ENCODE results near the gene CAMK2B.

CAMK2B gene

DNA sequence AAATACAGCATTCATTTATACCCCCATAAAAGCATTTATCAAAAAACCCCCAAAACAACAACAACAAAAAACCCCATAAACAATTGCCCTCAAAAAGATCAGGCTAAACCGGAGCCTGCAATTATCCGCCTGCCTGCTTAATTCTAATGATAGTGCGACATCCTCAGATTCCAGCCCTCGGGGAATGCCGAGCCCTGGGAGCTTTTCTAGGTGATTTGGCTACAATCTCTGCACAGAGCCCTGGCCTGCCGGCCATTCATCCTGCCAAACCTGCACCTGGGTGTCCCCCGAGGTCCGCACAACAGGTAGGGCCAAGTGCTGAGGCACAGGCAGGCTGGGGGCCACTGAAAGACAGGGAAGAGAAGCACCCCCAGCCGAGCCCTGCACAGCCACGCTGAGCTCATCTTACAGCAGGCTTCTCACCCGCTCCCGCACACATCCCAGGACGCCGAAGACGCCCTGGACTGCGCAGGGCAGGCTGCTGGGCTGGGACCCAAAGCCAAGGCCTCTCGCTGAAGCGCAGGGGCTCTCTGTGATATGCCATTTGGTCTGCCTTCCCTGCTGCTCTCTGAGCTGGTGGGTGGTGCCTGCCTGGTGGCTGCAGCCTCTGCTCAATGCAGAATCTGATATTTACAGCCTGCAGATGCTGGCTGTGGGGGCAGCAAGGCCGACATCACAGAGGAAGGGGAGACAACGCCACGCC, 57.5 kb downstream of the CAMK2B start:
- intact Hi-C loops (cut with DNase I) = no loop called here

DNA sequence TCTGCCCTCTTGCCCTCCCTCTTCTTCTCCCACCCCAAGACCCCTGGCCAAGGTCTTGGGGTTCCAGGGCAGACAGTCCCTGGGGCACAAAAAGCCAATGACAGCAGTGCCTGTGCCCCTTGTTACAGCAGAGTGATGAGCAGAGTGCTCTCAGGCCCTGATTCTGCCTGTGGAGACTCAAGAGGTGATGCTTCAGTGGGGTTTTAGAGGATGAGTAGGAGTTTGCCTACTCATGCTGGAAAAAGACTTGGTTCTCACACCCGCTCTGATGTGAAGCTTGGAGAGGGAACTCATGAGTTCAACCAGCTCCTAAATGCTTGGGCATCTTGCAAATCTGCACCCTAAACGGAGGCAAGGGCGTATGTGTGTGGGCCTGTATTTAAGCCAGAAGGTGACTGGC, 58.2 kb downstream of the CAMK2B start:
- intact Hi-C loops (cut with DNase I) = no loop called here
- peak in 1 of 42 donors; percentile 25 for DNase-seq

More for the DNA sequence above, 57.5 kb downstream of the CAMK2B start:
- DNase-seq = peak in 8 of 42 donors; percentile 30 to 72 (median 39)

- DNase-seq = no peak
- intact Hi-C loops (cut with DNase I) = no loop called here
Measured at GRCh38 chr7:44266526-44266925, 58.9 kb downstream of the CAMK2B start.

GRCh38 chr7:44265728-44266127, 59.7 kb downstream of the CAMK2B start:
- DNase-seq = no peak
- intact Hi-C loops (cut with DNase I) = no loop called here

DNA sequence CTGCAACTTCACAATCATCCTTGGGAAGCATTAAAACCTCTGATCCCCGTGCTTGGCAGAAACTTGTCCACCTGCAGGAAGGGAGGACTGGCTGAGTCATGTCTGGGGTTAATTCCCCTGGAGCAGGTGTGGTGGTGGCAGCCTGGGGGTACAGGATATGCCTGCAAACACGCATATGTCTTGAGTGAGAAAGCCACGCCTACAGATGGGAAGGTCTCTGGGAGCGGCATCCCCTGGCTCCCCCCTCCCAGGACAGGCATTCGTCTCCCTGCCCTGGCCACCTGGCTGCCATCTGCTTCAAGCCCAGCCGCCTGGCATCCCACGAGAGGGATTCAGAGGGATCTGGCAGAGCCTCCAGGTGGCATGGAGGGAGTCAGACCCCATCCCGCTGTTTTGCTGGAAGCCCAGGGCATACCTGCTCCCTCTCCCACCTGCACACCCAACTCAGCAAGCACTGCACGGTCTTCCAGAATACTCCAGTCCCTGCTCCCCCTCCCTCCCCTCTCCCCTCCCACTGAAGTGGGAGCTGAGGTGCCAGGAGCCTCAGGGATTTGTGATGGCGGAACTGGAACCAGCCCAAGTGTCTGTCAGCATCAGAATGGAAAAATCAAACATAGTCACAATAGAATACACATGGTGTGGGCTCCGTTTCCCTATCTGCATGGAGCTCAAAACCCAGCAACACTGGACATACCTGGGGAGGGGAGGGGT, 61.0 kb downstream of the CAMK2B start:
- peak in 39 of 42 donors; percentile 28 to 90 (median 62) for DNase-seq

GRCh38 chr7:44263326-44264082, 61.9 kb downstream of the CAMK2B start:
- intact Hi-C loops (cut with DNase I) = no loop called here
- DNase-seq = peak in 4 of 42 donors; percentile 25 to 61 (median 46)

More for the DNA sequence above, 61.0 kb downstream of the CAMK2B start:
- intact Hi-C loops (cut with DNase I) = no loop called here

DNA sequence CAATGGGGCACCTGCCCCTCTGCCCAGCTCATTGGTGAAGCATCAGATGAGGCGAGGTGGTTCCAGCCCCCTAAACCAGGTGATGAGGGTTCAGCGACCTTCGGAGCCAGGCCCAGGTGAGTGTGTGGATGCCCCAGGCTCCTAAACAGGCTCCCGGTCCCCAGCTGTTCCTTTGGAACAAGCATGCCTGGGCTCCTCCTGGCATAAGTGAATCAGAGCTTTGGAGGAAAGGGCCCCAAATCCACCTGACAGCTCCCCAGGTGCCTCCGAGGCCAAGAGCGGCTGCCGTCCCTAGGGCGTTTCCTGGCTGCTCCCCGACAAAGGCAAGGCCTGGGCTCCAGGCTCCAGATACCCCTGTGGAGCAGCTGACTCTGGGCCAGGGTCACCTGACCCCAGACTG, 63.4 kb downstream of the CAMK2B start:
- intact Hi-C loops (cut with DNase I) = no loop called here
- no peak for DNase-seq

DNA sequence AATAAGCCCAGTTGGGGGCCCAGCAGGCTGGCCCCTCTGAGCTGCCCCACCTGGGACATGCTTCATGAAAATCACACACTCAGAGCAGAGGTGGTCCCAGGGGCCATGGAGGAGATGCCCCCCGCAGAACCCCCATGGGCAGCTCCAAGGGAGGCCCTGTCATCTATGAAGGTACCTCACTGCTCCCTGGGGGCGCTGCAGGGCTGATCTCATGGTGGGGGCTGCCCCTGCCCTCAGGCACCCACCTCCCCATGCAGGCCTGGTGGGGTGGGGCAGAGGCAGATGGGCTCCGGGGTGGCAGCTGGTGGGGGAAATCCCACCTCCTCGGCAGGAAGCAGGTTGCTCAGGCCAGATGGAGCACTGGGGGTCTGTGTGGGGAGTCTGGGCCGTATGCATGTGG, 64.2 kb downstream of the CAMK2B start:
- intact Hi-C loops (cut with DNase I) = no loop called here
- no peak for DNase-seq

GRCh38 chr7:44259547-44260457, 65.6 kb downstream of the CAMK2B start:
- intact Hi-C loops (cut with DNase I) = no loop called here

DNA sequence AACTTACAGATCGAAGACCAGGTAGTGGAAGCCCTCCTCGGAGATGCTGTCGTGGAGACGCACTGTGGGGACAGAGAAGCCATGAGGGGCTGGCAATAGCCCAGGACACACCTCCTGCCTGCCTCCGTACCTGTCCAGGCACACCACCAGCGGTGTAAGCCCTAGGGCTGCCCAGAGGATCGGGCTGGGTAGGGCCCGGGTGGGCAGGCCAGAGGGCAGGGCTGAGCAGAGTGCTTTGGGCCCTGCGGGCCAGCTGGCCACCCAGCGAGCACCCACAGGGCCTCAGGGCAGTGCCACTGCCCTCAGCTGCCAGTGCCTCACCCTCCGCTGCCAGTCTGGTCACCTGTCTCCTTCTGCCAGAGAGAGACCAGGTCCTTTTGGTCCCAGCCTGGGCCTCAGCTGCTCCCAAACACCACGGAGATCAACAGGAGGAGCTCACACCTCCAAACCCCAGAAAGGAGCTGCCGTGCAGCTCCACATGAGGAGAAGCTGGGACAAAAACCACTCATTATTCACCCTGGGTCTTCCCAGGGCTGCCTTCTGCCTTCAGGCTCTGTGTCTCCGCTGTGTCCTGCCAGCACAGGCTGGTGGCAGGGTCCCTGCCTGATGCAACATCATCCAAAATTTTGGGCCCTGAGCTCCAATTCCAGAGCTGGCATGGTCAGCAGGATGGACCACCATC, 66.4 kb downstream of the CAMK2B start:
- intact Hi-C loops (cut with DNase I) = no loop called here
- no peak for DNase-seq

More at GRCh38 chr7:44259547-44260457, 65.6 kb downstream of the CAMK2B start:
- peak in 11 of 42 donors; percentile 28 to 73 (median 51) for DNase-seq

DNA sequence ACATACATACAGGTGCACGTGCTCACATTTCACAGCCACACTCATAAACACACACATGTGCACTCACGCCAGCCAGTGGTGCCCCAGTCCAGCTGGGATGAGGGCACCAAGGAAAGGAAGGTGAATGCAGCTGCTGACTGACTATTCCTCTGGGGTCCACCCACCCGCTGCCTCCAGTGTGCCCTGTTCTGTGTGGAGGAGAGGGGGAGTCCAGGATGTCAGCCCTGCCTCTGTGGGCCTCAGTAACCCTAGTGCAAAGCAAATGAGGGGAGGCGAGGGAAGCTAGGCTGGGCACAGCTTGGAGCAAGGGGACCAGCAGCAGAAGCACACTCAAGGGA, 67.0 kb downstream of the CAMK2B start:
- intact Hi-C loops (cut with DNase I) = no loop called here
- peak in 17 of 42 donors; percentile 19 to 78 (median 56) for DNase-seq

DNA sequence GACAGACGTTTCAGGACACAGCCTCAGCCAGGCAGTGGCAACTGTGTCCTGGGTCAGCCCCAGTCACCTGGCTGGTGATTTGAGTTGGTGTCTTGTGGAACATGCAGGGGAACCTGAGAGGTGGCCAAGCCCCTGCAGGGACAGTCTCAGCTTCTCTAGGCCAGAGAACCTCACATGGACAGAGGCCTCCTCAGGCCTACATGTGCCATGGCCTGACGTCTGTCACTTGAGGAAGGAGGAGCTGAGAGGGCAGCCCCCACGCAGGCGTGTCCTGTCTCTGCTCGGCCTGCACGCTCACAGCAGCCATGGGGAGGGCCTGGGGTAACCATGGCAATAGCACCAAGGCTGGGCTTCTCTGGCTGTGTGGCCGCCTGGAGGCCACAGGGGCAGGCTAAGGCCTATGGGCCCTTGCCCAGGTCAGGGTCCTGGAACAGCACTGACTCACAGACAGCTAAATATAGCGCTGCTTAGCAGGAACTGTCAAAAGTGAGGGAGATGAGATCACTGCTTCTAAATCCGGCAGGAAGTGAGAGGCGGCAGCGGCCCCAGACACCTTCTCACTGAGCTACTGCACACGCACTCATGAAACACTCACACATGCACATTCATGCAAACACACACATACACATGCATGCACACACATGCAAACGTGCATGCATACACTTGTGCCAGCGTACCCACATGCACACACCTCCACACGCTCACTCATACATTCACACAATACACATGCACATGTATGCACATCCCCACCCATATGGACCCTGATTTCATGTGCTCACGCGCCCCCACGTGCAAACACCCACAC, 67.6 kb downstream of the CAMK2B start:
- intact Hi-C loops (cut with DNase I) = no loop called here
- DNase-seq = peak in 39 of 42 donors; percentile 48 to 96 (median 75)

DNA sequence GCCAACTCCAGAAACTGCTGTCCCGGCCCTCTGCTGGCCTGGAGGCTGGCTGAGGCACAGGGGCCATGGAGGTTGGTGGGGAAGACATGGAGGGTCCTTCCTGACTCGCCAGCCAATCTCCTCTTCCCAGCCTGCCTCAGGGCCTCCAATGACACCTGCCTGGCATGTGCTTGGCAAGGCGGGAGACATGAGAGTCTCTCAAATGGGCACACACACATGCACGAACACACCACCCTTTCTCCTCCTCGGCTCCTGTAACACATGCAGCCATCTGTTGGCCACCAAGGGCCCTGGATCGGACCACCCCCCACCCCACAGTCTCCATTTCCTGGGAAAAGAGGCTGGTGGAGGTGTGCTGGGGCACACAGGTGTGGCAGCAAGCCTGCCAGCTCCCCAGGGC, 68.2 kb downstream of the CAMK2B start:
- DNase-seq = no peak
- intact Hi-C loops (cut with DNase I) = no loop called here

GRCh38 chr7:44256459-44256858, 68.9 kb downstream of the CAMK2B start:
- DNase-seq = no peak
- intact Hi-C loops (cut with DNase I) = no loop called here

GRCh38 chr7:44251881-44252280, 73.5 kb downstream of the CAMK2B start:
- DNase-seq = no peak
- intact Hi-C loops (cut with DNase I) = no loop called here

DNA sequence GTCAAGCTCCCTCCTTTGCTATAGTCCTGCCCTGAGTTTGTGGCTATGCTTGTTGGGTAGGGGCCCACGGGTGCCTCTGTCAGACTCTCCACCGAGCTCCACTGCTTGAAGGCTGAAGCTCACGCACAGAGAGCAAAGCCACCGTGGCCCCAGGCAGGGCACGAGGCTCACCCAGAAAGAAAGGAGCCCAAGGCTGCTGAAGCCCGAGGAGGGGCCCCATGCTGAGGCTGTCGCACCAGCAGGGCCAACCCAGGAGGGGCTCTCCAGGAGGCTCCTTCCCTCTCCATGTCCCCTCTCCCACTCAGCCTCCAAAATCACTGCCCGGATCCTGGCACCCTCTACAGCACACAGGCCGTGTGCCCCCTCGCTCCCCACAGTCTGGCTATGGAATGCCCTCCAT, 74.1 kb downstream of the CAMK2B start:
- intact Hi-C loops (cut with DNase I) = no loop called here
- no peak for DNase-seq

- DNase-seq = no peak
- intact Hi-C loops (cut with DNase I) = no loop called here
Measured at GRCh38 chr7:44249639-44250234, 75.7 kb downstream of the CAMK2B start.

Measured in head of caudate nucleus (tissue), 42 donors.